GM19372 (cell line): ENCODE data around the gene FLNB.
A peak's percentile ranks its signal among the peaks of the same experiment; 100 is the strongest.

Experiments used
- ATAC-seq: cut with Tn5 transposase; IDR thresholded peaks from one replicate; pipeline ENCODE4 v1.9.1; 2021; ENCODE audit warnings: mild to moderate bottlenecking, low read depth, moderate library complexity; ENCODE audit not compliant: unreplicated experiment

The FLNB gene

DNA sequence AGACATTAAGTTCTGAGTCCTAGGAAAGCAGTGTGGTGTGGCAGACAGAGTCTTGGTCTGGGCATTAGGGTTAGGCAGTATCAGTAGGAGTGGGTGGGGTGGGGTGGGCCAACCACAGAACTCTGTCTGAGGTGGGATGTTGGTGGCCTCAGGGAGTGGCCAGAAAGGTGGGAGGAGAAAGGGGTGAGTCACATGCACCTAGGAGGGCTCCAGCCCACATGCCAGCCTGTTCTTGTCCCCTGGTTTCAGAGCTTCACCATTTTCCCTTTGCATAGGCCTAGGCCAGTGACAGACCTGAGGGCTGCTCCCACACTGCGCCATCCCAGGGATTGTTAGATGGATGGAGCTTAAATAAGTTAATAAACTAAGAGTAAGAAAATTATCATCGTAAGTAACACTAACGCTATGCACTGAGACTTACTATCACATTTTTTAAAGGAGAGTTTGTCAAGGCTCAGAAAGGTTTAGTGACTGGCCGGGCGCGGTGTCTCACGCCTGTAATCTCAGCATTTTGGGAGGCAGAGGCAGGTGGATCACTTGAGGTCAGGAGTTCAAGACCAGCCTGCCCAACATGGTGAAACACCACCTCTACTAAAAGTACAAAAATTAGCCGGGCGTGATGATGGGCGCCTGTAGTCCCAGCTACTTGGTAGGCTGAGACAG, 168.7 kb downstream of the FLNB start:
- ATAC-seq, result no peak

DNA sequence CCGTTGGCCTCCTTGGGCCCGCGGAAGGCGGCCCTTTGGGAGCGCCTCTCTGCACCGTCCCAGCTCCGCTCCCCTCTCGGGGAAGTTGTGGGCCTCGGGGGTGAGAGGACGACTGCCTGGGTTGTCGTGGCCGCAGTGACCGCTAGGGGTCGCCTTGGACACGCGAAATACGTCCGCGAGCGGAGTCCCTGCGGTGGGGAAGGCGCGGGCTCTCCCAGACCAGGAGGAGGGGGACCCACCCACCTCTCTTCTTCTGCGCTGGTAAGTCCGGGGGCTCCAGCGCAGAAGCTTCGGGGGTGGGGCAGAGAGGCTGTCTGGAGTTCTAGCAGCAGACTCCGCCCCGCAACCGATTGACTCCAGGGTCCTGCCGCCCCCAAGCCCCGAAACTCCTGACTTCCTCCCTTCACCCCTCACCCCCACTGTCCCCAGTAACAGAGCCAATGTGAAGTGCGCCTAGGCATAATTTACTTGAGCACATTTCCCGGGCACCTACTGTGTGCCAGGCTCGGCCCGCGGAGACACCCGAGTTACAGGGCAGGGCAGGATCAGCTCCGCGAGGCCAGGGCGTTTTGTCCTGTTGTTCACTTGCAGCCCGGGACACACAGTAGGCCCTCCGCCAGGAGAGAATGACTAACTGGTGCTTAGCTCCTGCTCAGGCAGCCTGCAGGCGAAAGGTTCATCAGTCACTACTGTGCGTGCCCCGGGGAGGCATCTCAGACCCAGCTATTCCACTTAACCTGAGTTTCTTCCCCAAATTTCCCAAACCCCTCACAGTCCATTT, 169.7 kb downstream of the FLNB start:
- peak; percentile 84 for ATAC-seq

DNA sequence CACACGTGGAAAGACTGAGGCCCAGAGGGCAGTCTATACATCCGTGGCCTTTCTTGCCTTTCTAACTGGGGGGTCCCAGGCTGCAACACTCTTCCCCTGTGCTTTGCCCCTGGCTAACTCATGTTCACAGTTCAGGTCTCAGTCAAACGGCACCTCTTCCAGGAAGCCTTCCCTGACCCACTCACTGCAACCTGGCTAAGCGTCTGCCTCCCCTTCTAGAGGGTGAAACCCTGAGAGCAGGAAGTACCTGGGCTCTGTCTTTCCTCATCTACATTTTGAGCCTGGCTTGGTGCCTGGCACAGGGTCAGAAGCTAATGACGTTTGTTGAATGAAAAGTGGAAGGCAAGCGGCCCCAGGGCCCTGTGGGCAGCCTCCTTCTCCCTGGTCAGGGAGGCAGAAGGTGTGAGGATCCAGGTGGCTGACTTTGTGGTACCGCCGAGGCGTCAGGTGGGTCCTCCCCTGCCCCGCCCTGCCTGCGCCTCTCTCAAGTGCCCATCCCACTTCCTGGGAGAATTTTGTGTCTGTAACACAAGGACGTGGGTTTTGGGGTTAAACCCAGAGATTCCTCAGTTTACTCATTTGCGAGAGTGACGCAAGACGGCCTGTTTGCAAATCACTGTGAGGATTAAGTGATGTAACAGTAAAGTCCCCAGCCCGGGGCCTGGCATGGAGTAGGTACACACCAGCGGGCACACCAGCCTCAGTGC, 170.5 kb downstream of the FLNB start:
- ATAC-seq, result no peak

DNA sequence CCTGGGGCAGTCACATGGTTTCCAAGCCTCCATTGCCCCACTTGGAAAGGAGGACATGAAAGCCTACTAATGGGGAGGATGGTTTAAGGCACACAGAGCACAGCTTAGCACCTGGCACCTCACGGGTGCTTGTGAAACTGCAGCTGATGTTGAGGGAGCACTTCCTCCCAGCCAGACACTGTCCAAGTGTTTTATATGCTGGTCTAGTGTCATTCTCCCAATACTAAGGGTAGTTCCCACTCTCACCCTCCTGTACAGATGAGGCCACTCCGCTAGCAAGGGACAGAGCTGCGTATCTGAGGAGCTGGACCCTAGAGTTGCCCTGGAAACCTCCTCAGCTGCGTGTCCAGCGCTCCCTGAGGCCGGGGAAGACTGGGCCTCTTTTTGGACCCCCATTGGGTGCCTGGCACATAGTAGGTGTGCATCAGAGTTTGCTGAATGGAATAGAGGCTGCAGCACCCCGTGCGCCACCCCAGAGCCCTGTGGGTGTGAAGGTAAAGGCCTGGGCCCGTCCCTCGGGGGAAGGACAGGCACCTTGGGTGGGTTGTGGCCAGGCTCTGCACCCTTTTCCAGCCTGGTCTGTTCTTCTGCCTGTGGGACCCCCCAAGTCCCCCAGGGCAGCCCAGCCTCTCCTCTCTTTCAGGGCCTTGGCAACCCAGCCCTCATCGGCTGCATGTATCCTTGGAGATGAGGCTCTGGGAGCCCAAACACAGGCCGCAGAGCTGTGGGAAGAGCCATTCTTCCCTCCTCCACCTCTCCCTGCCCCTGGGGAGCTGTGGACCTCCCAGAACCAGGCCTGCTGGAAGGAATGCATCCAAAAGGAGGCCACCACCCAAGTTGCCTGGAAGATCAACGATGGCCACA, 171.2 kb downstream of the FLNB start:
- no peak for ATAC-seq

DNA sequence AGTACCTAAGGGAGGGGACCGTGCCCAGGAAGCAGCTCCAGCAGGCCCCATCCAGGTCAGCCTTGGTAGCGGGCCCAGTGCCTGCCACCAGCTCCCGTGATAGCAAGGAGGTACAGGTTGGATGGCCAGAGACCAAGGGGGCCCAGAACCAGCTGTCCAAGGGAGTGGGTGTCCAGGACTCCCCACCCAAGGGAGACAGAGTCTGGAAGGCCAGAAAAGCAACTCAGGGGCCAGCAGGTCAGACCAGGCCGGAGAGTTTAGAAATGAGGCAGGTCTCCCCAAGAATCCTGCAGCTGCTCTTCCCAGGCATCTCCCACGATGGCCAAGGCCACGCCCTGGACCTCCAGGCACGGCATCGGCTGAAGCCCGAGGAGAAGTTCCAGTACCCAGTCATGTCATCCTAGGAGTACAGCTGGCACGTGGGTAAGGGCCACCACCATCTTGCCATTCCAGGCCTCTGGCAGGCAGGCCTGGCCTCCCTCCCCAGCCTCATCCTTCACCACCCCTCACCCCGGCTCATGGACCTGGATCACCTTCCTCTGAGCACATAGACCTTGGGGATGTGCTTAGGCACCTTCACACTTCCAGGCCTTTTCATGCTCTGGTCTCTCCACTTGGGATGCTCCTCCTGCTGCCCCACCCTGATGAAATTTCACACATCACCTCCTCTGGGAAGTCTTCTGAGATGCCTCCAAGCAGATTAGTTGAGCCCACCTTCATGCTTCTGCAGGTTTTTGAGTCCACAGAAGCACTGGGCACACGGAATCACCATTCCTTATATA, 172.1 kb downstream of the FLNB start:
- ATAC-seq, result no peak

DNA sequence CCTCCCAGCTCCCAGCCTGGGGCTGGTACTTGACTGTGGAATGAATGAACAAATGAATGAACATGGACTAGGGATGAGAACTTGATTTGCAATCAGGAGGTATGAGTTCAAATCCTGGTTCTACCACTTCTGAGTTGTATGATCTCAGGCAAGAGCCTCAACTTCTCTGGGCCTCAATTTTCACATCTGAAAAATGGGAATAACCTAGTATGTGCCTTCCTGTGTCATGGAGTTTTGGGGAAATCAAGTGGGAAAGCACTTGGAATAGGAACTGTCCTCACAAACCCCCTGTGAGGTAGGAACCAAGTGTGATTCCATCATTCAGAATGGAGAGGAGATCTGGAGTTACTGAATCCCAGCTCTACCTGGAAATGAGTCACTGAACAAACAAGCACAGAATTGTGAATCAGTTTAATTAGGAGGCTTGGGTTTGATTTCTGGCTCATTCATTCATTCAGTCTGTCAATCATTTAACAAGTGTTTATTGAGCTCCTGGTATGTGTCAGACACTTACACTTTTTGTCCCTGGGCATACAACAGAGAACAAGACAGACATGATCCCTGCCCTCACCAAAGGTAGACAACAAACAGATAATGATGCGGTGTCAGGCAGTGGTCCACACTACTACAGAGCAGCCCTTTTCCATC, 172.8 kb downstream of the FLNB start:
- ATAC-seq, result no peak

DNA sequence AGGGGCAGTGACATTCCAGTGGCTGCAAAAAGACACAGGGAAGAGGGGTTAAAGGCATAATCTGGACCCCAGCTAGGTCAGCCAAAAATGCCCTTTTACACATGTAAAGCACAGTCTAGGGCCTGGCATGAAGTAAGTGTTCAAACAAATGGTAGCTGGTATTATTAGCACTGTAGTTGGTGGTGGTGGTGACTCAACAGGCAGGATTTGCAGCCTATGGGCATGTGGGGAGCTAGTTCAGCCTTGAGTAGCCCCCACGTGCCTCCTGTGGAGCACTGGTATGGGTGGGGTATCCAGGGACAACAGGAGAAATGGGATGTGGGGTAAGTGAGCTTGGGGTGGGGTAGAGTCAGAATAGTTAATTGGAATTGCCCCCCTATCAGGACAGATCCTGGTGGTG, 175.0 kb downstream of the FLNB start:
- no peak for ATAC-seq

DNA sequence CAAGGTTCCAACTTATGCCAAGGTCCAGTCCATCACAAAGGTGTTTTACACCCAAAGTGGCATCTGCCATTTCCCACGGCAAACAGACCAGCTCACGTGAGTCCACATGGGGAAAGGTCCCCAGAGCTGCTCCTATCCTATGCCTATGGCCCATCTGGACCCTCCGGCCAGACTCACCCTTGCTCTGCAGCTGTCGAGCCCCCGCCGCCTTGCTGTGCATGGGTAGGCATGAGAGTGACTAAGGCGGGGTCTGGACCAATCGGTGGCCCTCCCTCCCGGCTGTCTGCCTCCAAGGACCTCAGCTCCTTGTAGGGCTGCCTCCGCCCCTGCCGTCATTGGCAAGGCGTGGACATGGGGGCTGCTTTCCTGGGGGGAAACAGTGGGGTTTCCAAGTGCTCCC, 175.7 kb downstream of the FLNB start:
- ATAC-seq, result no peak

DNA sequence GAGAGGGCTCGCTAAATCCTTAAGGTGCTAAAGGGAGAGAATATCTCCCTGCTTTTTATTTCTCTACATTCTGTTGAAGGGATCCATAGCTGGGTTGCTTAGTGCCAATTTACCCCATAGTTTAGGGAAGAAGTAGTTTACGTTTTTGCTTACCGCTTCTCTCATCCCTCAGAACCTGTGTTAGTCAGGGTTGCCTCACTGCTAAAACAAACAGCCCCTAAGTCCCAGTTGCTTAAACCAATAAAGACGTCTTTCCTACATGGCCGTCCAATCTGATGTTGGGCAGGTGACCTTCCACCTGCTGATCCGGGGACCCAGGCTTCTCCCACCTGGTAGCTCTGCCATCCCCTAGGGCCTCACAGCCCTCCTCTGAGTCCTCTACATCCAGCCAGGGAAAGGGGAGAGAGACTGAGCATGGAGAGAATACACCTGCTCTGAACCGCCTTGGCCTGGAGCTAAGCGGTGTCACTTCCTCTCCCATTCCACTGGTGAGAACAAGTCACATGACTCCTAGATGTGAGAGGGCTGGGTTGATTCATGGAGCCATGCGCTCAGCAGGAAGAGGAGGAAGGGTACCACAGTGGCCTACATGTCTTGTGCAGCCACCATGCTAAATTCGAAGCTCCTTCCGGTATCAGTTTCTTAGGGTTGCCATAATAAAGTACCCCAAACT, 176.2 kb downstream of the FLNB start:
- no peak for ATAC-seq

DNA sequence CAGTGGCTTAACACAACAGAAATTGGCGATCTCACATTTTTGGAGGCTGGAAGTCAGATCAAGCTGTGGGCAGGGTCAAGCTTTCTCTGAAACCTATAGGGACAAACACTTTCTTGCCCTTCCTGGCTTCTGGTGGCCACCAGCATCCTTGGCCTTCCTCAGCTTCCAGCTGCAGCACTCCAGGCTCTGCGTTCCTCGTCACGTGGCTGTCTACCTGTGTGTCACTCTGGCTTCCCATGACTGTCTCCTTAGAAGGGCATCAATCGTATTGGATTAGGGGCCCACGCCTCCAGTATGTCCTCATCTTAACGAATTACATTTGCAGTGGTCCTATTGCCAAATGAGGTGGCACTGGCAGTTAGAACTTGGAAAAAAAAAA, 176.7 kb downstream of the FLNB start:
- ATAC-seq, result no peak

DNA sequence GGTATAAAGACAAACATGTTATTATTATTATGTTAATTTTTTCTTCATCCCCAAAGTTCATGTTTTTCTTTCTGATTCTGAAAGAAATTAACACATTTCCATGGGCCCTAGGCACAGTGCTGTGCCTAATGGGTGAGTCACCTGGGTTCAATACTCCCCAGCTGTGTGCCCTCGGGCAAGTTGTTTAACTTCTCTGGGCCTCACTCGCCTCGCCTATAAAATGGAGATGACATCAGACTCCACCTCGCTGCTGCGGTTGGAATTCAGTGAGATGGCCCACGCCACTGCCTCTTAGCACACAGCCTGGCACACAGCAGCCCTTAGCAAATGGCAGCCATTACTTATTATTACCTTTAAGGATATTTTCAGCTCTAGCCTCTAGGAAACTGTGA, 179.9 kb downstream of the FLNB start:
- ATAC-seq, result no peak

DNA sequence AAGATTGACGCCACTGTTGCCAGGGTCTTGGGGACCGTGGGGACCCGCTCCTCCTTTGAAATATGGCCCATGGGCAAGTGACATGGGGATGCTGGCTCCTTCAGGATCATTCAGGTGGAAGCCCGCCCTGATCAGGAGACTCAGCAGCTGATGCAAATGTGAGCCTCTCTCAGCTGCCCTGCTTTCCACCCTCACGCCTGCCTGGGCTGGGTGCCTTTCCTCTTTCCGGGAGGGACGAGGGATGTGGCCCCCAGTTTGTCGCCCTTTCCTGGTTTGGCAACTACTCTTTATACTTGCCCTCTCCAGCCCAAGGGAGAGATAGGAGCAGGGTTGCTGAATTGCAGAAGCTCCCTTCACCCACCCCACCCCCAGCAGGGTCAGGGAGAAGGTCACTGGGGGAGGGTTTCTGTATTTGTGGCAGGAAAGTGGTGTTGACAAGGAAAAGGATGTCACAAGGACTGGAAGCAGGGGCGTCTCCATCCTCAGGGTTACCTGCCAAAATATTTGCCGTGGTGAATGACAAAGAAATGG, 180.8 kb downstream of the FLNB start:
- ATAC-seq, result no peak

DNA sequence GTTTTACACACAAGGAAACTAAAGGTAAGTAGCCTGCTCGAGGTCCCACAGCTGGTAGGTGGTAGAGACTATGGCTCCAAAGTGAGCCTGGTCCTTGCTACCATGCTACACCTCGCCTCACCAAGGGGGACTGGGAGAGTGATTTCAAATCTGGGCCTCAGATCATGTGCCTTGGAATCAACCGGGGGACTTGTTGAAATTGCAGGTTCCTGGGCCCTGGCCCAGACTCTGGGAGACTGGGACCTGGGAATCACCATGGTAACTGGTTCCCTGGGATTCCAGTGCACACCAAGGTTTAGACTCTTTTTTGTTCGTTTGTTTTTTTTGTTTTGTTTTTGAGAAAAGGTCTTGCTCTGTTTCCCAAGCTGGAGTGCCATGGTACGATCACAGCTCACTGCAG, 181.5 kb downstream of the FLNB start:
- no peak for ATAC-seq

DNA sequence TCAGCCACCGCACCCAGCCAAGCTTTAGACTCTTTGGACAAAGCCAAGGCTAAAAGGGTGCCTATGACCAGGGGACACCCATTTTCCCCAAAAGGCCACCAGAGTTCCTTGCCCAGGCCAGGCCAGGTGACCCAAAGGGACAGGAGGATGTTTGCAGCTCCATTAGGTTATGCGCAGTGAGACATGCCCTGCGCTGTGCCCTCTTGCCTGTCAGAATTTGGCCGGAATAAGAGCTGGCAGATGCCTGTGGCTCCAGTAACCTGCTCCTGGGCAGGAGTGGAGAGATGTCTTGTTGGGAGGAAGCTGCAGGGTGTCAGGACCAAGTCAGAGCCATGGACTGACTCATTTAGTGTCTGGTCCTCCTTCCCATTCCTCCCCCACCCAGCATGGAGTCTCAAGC, 182.1 kb downstream of the FLNB start:
- no peak for ATAC-seq

DNA sequence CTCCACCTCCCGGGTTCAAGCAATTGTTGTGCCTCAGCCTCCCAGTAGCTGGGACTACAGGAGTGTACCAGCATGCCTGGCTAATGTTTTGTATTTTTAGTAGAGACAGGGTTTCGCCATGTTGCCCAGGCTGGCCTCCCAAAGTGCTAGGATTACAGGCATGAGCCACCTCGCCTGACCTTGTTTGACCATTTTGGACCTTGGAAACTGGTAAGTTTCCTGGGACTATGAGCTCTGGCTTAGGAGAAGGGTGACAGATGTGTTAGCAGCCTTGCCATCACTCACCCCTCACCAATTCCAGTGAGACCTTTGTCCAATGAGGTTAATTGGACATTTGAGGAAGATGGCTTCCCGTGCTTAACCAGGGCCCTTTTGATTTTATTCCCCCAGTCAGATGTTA, 182.7 kb downstream of the FLNB start:
- ATAC-seq, result no peak

DNA sequence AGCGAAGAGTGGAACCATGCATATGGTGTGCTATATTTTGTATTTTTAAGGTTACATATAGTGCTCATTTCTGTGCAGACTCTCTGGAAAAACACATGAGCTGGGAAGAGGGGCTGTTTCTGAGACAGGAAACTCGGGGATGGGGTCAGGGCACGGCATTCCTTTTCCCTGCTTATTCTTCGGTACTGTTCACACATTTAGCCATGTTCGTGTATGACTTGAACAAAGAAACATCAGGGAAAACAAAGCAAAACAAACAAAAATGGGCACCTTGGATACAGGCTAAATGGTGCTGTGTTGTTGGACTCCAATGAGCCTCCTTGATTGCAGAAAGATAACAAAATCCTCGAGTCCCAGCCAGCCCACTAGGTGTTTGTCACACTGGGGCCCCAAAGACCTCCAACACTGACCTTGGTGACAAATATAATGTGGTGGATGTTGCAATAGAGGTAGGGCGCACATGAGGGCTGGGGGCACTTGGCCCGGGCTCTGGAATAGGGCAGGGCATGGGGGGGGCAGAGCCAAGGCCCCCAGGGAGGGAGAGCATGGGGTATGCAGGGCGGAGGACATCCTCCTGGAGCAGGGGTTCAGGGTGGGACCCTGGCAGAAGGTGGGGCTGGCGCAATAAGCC, 183.3 kb downstream of the FLNB start:
- ATAC-seq, result no peak

DNA sequence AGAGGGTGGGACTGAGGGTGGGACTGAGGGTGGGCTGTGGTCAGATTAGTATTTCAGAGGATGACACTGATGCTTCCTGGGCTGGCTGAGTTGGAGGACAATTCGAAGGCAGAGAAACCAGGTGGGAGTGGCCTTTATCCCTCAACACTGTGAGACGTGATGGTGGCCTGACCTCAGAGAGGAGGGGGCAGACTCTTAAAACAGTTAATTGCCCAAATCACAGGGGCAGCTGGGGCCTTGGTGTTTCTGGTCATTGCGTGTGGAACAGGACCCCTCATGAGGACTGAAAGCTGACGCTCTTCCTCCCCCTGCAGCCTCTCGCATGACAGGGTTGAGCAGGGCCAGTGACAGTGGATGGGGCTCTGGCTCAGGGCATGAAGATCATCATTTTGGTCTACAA, 183.8 kb downstream of the FLNB start:
- ATAC-seq, result no peak

DNA sequence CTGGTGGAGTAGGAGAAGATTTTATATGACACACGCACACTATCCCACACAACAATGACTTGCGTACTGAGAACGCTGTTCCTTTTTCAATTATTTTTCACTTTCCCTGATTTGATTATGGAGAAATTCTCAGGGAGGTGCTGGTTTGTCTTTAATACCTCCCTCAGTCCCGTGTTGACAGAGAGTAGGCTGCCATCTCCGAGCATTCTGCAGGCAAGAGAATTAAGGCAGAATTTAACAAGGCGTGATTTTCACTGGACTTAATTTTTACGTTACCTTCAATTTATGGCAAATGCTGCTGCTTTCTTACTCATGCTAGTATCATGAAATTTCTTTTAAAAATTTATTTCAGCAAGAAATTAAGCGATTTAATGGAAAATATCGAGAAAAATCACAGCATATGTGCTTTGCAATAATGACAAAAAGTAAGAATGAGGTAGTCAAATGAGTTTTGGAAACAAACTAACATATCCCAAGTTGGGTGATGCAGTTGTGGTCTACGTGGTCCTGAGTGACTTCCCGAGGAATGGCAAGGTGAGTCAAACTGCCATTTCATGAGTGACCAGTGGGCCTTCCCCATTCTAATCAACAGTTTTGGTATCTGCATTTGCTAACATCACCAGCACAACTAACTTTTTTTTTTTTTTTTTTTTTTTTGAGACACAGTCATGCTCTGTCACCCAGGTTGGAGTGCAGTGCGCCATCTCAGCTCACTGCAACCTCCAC, 185.6 kb downstream of the FLNB start:
- ATAC-seq, result no peak
